Suppressor macrophage treated with lipopolysaccharide for 4 hours (primary cell): ENCODE results near the gene ITGA2.

ENCODE experiments used
- DNase-seq: peaks from one replicate; pipeline ENCODE4 v3.0.0-alpha.2; 2020

Gene ITGA2

GRCh38 chr5:53022930-53023511 lies 33.9 kb downstream of the ITGA2 start:
- no peak for DNase-seq

GRCh38 chr5:53023969-53024368 lies 34.8 kb downstream of the ITGA2 start:
- peak; percentile 95 for DNase-seq

DNA sequence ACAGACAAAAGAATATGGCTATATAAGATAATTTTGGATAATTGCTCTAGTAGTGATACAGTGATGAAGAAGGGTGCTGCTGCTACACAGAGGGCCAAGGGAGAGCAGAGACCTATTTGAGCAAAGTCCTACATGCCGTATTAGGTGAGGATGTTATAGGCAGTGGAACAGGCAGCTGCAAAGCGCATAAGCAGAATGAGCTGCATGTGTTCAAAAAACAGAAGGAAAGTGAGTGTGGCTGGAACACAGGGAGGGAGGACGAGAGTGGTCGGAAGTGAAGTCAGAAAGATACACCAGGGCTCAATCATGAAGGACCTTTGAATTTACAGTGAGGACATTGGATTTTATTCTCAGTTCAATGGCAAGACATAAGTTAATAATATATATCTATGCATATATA lies 35.4 kb downstream of the ITGA2 start:
- no peak for DNase-seq

- no peak for DNase-seq
These were observed 36.3 kb downstream of the ITGA2 start for GRCh38 chr5:53025487-53025886.

DNA sequence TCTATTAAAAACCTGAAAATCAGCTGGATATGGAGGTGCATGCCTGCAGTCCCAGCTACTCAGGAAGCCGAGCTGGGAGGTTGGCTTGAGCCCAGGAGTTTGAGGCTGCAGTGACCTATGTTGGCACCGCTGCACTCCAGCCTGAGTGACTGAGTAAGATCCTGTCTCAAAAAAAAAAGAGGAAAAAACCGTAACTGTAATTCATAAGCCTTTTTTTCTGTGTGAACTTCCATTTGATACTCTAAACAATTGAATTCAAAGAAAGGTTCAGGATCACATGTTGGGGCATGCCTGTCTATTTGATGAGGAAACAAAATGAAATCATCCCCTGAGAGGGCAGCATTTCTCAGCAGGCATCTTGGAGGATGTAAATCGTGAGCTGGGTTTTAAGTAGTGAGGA lies 38.8 kb downstream of the ITGA2 start:
- peak; percentile 44 for DNase-seq

- DNase-seq: no peak
These were observed 40.5 kb downstream of the ITGA2 start for GRCh38 chr5:53029608-53030007.

GRCh38 chr5:53030893-53031292 lies 41.7 kb downstream of the ITGA2 start:
- no peak for DNase-seq

GRCh38 chr5:53031695-53032096 lies 42.5 kb downstream of the ITGA2 start:
- peak; percentile 73 for DNase-seq

DNA sequence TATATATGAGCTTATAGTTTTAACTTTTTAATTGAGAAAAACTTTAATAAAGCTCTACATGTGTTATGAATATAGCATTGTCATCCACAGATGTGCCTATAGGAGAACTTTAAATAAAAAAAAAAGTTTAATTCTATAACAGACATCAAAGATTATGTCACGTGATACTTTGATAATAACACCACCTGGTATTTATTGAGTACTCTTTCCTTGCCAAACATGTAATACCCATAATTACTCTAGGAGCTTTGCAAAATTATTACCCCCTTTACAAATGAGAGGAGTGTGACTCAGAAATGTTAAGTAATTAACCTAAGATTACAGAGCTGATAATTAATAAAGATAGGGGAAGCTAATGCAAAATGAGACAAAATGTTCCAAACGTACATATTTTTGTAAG lies 43.0 kb downstream of the ITGA2 start:
- DNase-seq: no peak

- no peak for DNase-seq
These were observed 45.7 kb downstream of the ITGA2 start for GRCh38 chr5:53034832-53035231.

GRCh38 chr5:53035868-53036381 lies 46.8 kb downstream of the ITGA2 start:
- no peak for DNase-seq

DNA sequence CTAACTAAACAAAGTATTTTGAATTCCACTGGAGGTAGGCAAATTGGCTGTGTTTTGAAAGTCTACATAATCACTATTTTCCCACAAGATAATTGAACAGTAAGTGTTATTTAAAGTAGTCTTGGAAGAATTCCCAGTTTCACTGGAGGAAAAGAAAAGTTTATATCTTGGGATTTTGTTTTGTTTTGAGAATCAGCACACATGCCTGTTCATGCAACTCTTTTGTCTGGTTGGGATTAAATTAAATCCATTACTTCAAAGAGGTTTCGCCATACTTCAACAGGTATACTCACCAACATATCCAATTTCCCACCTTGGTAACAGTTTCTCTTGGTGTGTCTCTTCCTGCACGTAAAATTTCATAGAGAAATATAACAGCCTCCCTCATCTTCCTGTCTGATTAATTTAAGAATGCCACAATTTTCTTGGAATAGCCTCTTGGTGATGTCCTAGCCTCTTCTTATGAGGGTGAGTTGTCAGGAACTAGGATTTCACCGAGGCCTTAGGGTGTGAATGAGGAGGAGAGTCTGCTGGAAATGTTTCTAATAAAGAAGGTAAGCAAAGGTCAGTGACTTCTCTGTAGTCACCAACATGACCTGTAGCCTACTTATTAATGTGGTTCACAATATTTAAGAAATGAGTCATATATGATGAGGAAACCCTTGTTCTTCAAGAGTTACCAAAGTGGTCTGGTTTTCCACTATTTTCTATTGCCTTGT lies 48.1 kb downstream of the ITGA2 start:
- DNase-seq: peak; percentile 16

GRCh38 chr5:53038196-53038847 lies 49.2 kb downstream of the ITGA2 start:
- DNase-seq: no peak

DNA sequence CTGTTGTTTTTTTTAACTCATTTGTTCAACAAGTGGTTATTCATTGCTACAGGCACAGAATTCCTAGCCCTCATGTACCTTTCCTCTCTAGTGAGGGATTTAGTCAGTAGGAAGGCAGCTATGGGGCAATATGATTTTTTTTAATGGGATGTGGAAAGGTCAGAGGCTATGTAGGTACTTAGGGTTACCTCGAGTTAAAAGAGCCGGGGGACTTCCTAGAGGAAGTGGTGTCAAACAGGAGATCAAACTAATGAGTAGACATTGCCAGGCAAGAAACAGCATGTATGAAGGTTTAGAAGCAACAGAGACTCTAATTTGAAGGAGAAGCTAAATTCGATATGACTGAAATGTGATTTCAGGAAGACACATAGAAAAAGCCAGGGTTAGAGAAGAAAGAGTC lies 50.7 kb downstream of the ITGA2 start:
- DNase-seq: no peak

GRCh38 chr5:53041071-53041692 lies 52.0 kb downstream of the ITGA2 start:
- DNase-seq: no peak

DNA sequence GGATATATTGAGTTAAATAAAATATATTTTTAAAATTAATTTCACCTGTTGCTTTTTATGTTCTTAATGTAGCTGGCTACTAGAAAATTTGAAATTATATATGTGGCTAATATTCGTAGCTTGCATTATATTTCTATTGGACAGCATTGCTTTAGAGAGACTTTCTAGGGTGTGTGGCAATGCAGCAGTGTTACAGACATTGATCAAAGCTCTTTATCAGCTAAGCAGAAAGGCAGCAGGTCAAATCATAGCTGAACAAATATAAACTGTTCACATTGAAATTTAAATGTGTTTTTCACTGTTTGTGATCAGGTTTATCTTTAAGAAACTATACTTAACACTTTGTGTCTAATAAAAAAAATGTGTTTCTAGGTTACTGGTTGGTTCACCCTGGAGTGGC lies 52.6 kb downstream of the ITGA2 start:
- DNase-seq: no peak

DNA sequence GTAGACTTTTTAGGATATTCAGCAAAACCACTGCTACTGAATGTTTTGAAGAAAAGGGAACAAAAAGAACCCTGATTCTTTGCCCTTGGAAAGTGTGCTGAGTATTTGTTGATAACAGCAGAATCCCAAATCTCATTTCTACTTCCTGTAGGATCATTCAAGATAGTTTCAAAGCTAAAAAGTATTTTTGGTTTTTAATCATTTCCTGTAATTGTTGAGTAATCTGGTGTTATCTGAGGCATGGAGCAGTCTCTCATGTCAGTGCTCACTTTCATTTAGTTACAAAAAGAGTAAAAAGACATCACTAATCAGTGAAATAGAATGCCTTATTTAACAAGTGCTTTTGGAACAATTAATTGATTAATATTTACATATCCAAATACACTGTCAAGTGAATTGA lies 56.1 kb downstream of the ITGA2 start:
- no peak for DNase-seq

- no peak for DNase-seq
These were observed 59.1 kb downstream of the ITGA2 start for GRCh38 chr5:53048248-53048647.

DNA sequence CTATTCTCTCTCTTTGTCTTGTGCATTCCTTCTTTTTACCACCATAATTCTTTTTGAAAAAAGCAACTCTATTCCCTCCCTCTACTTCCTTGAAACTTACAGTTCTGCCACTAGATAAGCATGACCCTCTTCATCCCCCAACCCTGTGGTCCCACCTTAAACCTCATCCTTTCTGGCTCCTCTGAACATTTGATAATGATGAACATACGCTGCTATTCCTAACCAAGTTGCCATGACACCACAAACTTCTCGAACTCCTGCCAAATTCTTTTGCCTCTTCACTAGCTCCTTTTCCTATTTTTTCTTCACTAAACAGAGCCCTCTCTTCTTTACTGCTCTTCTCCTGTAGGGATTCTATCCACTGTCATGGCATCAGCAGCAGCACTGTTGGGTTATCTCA lies 63.3 kb downstream of the ITGA2 start:
- DNase-seq: no peak

- no peak for DNase-seq
These were observed 64.2 kb downstream of the ITGA2 start for GRCh38 chr5:53053364-53053763.

- DNase-seq: no peak
These were observed 66.2 kb downstream of the ITGA2 start for GRCh38 chr5:53055365-53055764.

DNA sequence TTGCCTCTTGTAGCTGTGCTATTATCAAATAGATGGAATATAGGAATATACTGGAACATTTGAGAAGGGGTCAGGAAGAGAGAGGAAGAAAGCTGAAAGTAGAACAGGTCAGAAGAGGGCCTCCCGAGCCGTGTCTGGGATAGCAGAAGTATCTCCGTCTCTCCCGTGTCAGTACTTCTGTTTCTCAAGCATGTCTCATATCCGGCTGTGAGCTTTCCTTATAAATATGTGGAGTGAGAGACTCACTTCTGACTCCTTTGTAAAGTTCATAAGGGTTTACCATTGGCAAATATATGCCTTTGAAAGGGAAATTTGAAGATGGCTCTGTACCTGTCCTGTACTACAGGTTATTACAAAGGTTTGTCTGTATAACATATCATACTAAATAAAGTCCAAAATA lies 70.1 kb downstream of the ITGA2 start:
- DNase-seq: no peak

- DNase-seq: no peak
These were observed 74.0 kb downstream of the ITGA2 start for GRCh38 chr5:53063176-53063575.

- no peak for DNase-seq
These were observed 74.6 kb downstream of the ITGA2 start for GRCh38 chr5:53063791-53064190.
